Mucosa of stomach (tissue), 1 donor: ENCODE data around the gene MKRN1.
"Not testable (repeated sequence)": the region's sequence is repeated elsewhere in the genome, so short reads cannot be mapped to it uniquely, and the experiment has no call there.

Experiments
- H3K27me3 ChIP-seq: one replicate; pipeline ENCODE4 v1.7.0; 2013; ENCODE audit warnings: mild to moderate bottlenecking, low read length; ENCODE audit not compliant: control insufficient read depth, insufficient read depth
- H3K36me3 ChIP-seq: one replicate; pipeline ENCODE4 v1.7.0; 2013; ENCODE audit warnings: low read length; ENCODE audit not compliant: control insufficient read depth, insufficient read depth
- H3K4me1 ChIP-seq: one replicate; pipeline ENCODE4 v1.7.0; 2013; ENCODE audit warnings: mild to moderate bottlenecking, low read length; ENCODE audit not compliant: control insufficient read depth, insufficient read depth
- H3K4me3 ChIP-seq: one replicate; pipeline ENCODE4 v1.7.0; 2013; ENCODE audit warnings: low read length
- H3K9ac ChIP-seq: one replicate; pipeline ENCODE4 v1.7.0; 2013; ENCODE audit warnings: mild to moderate bottlenecking, low read length, moderate library complexity
- H3K9me3 ChIP-seq: one replicate; pipeline ENCODE4 v1.7.0; 2013; ENCODE audit warnings: mild to moderate bottlenecking, low read length, moderate library complexity; ENCODE audit not compliant: control insufficient read depth
- donor health status: Pancreatic carcinoma.

Gene MKRN1

DNA sequence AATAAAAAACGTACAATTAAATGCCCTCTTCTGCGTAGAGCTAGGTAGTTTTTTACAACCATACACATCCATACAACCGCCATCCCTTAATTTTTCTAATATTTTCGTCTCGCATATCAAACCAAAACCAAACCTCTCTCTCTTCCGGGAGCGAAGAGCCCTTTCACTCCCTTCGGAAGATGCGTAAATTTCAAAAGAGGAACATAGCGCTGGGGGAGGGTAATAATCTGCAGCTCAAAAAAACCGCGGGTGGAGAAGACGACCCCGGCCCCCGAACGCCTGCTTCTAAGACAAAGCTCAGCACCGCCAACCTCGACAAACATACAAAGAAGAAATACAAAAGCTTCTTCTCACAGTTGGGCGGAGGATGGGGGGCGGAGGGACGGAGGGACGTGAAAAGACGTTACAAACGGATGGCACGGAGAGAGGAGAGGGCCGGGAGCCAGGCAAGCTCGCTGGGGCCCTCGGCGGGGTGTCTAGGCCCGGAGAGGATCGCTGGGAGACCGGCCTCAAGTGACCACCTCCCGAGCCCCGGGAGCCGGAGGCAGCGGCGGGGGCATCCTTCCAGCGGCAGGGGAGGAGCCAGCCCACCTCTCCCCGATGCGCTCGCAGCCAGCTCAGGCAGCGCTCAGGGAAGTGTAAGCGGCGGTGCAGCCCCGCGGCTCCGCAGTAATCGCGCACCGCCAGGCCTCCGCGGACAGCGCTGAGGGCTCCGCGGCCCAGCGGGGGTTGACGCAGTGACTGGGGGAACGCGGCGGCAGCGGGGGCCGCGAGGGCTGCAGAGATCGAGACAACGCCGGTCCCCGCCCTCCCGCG, 851 bp downstream of the MKRN1 start:
- H3K4me1 ChIP-seq, result peaks cover 8% of the 10 kb centered on the region
- no peaks in the 10 kb centered on the region for H3K9me3 ChIP-seq
- peak overlapping the region; percentile 86 for H3K9ac ChIP-seq
- H3K36me3 ChIP-seq, result no peaks in the 10 kb centered on the region
- H3K27me3 ChIP-seq, result no peaks in the 10 kb centered on the region
- peak overlapping the region; percentile 47 for H3K4me3 ChIP-seq

DNA sequence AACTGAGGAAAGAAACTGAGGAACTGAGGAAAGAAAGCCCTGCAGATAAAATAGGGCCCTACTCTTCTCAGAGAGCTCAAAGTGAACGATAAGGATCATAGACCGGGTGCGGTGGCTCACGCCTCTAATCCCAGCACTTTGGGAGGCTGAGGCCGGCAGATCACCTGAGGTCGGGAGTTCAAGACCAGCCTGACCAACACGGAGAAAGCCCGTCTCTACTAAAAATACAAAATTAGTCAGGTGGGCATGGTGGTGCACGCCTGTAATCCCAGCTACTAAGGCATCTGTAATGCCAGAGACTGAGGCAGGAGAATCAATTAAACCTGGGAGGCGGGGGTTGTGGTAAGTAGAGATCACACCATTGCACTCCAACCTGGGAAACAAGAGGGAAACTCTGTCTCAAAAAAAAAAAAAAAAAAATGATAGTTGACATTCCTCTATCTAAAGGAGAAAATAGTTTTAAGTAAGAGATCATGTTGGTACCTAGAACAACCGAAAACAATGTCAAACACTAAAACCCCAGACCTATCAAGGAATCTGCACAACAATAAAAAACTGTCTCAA, 2.5 kb downstream of the MKRN1 start:
- H3K9ac ChIP-seq, result no peak overlapping the region
- no peaks in the 10 kb centered on the region for H3K36me3 ChIP-seq
- no peaks in the 10 kb centered on the region for H3K27me3 ChIP-seq
- H3K4me1 ChIP-seq, result peaks cover 8% of the 10 kb centered on the region
- no peak overlapping the region for H3K4me3 ChIP-seq
- H3K9me3 ChIP-seq, result no peaks in the 10 kb centered on the region

DNA sequence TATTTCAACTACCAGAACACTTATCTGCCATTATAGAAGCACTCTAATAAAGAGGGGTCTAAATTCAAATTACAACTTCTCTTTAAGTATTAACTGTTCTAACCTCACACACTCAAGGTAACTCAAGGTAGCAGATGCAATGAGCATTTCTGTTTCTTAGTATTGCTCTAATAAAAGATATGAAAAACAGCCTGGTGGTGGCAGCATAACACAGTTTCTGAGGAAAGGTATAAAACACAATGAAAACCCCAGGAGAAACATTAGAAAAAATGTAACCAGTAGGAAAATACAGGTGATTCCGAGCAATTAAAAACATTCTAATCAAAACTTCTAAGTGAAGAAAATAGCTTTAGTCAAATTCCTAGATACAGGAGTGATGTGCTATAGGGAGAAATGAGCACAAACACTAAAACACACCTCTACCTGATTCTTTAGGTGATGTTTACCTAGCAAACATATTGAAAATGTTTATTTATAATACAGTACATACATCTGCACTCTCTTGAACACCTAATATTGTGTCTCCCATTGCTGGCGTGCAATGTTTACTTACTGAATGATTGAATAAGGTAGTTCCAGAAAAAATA, 3.5 kb downstream of the MKRN1 start:
- Histone ChIP-seq H3K4me1 (peaks cover 8% of the 10 kb centered on the region), H3K9ac (no peak overlapping the region), H3K36me3 (no peaks in the 10 kb centered on the region), H3K4me3 (no peak overlapping the region), H3K9me3 (no peaks in the 10 kb centered on the region), H3K27me3 (no peaks in the 10 kb centered on the region)

DNA sequence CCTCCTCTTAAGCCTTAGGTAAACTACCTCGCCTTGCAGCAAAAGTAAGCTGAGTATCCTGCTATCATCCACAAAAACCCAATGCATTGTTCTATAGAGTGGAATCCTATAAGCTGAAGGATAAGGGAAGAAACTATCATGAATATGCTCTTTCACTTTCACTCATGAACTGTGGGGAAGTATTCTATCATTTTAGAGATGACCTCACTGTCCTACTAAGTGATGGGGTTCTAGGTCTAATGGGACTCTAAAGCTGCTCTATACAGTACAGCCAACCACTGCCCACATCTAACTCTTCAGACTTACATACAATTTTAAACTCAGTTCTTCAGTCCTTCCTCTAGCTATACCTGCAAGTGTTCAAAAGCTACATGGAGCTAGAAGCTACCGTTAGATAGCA, 16.2 kb downstream of the MKRN1 start:
- Histone ChIP-seq H3K36me3 (peaks cover 11% of the 10 kb centered on the region), H3K27me3 (no peaks in the 10 kb centered on the region), H3K4me3 (no peak overlapping the region), H3K9ac (no peak overlapping the region), H3K9me3 (no peaks in the 10 kb centered on the region), H3K4me1 (no peaks in the 10 kb centered on the region)

DNA sequence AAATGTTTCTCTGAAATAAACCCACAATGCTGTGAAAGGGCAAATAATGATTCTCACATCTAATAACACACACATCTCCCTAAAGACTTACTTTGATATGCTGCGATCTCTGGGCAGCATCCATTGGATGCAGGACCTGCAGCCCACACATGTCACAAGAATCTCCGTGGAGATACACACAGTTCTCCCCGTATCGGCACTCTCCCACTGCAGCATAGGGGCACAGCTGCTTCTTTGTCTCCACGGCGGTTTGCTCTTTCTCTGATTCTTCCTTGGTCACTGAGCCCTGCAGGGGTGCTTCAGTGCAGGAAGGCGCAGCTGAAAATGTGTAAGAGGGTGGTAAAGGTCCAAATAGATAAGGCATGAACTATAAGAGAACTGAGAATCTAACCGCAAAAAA, 20.4 kb downstream of the MKRN1 start:
- Histone ChIP-seq H3K9ac (no peak overlapping the region), H3K4me3 (no peak overlapping the region), H3K27me3 (no peaks in the 10 kb centered on the region), H3K36me3 (no peaks in the 10 kb centered on the region), H3K9me3 (no peaks in the 10 kb centered on the region), H3K4me1 (no peaks in the 10 kb centered on the region)

DNA sequence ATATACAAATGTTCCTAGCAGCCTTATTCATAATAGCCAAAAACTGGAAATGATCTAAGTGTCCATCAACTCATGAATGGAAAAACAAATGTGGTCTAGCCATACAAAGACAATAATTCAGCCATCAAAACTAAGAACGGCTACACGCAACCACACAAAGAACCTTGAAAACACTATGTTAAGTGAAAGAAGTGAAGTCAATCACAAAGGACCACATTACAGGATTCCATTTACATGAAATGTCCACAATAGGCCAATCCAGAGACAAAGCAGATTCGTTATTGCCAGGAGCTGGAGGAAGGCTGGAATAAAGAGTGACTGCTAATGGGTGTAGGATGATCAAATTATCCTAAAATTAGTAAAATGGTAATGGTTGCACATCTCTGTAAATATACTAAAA, 21.1 kb downstream of the MKRN1 start:
- H3K4me1 ChIP-seq, result no peaks in the 10 kb centered on the region
- no peaks in the 10 kb centered on the region for H3K9me3 ChIP-seq
- H3K36me3 ChIP-seq, result no peaks in the 10 kb centered on the region
- H3K4me3 ChIP-seq, result no peak overlapping the region
- H3K9ac ChIP-seq, result no peak overlapping the region
- no peaks in the 10 kb centered on the region for H3K27me3 ChIP-seq

DNA sequence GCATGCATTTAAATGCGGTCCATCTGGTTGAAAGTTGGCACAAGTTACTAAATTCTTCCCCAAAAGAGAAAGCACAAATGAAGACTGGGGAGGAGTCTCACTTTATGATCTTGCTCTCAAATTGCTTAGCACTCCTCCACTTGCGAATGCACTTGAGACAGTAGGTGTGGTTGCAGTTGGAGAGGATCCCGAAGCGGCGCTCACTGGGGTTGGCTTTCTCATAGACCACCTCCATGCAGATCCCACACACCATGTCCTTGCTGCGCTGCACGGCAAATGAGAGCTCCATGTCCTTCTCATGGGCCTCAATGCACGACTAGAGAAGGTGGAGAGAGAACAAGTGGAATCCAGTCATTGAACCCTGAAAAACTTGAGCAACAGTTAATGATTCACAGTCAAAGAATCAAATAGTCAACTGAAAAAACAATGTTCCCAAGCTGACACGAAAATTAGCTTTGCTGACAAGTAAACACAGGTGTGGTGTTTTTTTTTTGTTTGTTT, 22.7 kb downstream of the MKRN1 start:
- Histone ChIP-seq H3K4me1 (no peaks in the 10 kb centered on the region), H3K36me3 (no peaks in the 10 kb centered on the region), H3K27me3 (no peaks in the 10 kb centered on the region), H3K9ac (no peak overlapping the region), H3K9me3 (no peaks in the 10 kb centered on the region), H3K4me3 (no peak overlapping the region)

DNA sequence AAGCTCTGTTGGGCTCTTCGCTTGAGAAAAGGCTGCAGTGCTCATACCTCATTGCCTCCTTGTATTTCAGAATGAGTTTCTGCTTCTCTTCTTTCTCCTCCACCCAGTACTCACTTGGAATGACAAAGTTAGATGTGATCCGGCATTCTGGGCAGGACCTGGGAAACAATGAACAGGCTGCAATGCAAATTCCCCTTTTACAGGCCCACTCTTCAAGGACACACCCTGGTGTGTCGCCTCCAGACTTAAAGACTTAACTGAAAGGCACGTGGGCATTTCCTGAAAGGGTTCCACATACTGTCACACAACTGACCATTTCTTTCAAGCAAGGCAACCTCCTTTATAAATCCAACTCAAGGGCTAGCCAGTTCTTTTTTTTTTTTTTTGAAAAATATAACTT, 23.6 kb downstream of the MKRN1 start:
- no peaks in the 10 kb centered on the region for H3K27me3 ChIP-seq
- no peaks in the 10 kb centered on the region for H3K36me3 ChIP-seq

DNA sequence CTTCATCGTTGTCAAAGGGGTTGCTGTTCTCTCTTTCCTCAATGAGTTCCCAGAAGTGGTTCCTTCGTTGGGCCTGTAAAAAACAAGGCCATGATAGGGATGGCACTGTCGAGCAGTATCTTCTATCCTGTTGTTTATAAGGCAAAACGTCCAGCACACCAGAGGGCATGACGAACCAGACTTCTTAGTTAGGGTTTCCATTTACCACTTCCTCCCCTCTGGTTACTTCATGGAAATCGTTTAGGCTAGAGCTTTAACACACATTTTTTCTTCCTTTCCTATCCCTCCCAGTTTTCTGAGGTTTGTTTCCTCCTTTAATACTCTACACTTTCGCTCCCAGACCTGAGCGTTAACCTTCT, 24.7 kb downstream of the MKRN1 start:
- no peaks in the 10 kb centered on the region for H3K9me3 ChIP-seq
- H3K36me3 ChIP-seq, result no peaks in the 10 kb centered on the region
- no peaks in the 10 kb centered on the region for H3K27me3 ChIP-seq
- no peaks in the 10 kb centered on the region for H3K4me1 ChIP-seq
- no peak overlapping the region for H3K4me3 ChIP-seq
- H3K9ac ChIP-seq, result no peak overlapping the region

More for the DNA sequence above, 23.6 kb downstream of the MKRN1 start:
- H3K9me3 ChIP-seq, result no peaks in the 10 kb centered on the region
- H3K4me1 ChIP-seq, result no peaks in the 10 kb centered on the region
- H3K9ac ChIP-seq, result no peak overlapping the region
- no peak overlapping the region for H3K4me3 ChIP-seq

DNA sequence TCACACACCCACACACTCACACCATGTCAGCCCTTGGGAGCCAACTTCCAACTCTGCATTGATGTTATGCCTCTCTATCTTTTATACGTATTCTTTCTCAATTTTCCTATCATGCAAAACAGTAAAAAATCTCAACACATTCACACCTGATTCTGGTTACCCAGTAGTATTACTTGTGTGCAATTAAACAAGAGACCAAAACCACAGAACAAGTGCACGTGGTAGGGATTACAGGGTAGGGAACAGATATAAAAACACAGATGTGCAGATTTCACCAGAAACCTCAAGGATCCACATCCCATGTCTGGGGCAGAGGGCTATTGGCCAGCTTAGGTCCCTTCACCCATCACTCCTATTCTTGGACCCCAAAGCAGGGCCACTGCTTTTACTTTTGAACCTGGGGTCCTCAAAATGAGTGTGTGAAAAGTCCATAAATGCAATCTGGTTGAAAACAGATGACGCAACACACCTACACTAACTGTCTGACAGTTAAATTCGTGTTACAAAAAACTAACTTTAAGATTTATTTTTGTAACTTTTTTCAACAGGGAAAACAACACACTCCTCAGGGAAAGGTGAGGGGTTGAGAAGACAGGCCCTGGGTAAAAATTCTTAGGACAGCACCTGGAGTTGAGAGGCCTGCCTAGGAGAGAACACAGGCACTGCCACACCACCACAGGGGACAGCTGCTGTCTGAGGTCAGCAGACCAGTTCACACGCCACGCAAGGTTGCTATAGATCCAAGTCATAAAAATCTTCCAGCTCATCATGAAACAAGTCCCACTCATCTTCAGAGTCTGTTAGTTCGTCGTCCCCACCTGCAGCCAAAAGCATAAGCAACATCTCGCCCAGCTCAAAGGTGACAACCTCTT, 25.3 kb downstream of the MKRN1 start:
- not testable (repeated sequence) for H3K27me3 ChIP-seq, H3K9me3 ChIP-seq, H3K36me3 ChIP-seq, H3K4me3 ChIP-seq, H3K9ac ChIP-seq, H3K4me1 ChIP-seq

DNA sequence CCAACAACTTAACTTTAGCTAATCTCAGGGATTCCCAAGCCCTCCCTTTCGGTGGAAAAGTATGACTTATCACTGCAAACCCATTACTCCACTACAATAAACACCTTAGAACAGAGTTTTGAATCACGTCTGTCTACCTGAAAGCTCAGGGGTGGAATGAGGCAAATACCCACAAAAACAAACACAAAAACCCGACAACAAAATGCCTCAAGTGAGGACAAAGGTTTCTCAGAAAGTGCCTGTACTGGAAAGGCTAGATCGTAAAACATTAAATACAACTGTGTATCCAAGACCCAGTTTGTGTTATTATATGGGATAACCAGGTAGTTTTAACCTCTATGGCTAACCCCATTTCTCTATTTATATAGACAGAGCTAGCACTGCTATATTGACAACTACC, 26.0 kb downstream of the MKRN1 start:
- no peaks in the 10 kb centered on the region for H3K4me1 ChIP-seq
- no peaks in the 10 kb centered on the region for H3K9me3 ChIP-seq
- no peak overlapping the region for H3K4me3 ChIP-seq
- no peaks in the 10 kb centered on the region for H3K27me3 ChIP-seq
- no peaks in the 10 kb centered on the region for H3K36me3 ChIP-seq
- no peak overlapping the region for H3K9ac ChIP-seq

DNA sequence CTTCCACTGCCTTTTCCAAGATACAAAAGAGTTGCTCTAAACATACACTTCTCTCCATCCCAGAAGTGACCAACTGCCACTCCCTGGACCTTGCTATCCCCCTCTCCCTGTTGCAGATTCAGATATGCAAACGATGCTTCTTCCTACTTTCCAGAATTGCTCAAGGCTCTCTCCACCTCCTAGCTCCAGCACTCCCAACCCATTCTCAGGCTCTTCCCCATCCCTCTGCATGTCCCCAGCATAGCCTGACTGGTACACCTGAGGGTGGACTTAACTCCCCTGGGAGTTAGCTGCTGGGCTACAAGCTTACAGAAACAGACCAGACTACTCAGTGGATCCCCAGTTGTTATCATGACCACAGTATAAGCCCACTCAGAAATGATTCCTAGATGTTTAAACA, 27.6 kb downstream of the MKRN1 start:
- H3K27me3 ChIP-seq, result no peaks in the 10 kb centered on the region
- no peak overlapping the region for H3K4me3 ChIP-seq
- no peaks in the 10 kb centered on the region for H3K36me3 ChIP-seq
- H3K9me3 ChIP-seq, result no peaks in the 10 kb centered on the region
- H3K4me1 ChIP-seq, result no peaks in the 10 kb centered on the region
- no peak overlapping the region for H3K9ac ChIP-seq
